ENCODE data around the gene TMEM19. TPM values are rescaled to one million over a fixed set of nuclear protein-coding genes. Genes with fewer than 3 reads are reported as not detected.
A peak's percentile ranks its signal among the peaks of the same experiment; 100 is the strongest.

TMEM19 gene
- total RNA-seq, 1 experiment from 2014 or later = 18.9 TPM

DNA sequence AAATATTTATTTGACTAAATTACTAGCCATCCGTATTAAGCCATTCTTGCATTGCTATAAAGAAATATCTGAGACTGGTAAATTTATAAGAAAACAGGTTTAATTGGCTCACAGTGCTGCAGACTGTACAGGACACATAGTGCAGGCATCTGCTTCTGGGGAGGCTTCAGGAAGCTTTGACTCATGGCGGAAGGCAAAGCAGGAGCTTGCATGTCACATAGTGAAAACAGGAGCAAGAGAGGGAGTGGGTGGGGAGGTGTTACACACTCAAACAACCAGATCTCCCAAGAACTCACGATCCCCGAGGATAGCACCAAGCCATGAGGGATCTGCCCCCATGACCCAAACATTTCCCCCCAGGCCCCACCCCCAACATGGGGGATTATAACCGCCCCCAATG, 42.1 kb downstream of the TMEM19 start:
- Histone ChIP-seq H3K4me1 (ENCODE audit: control insufficient read depth in 1 of 2, insufficient read depth in 2 of 2, low read length in 2 of 2) (peaks cover 3 to 19% of the 10 kb centered on the region in 2 experiments; a peak in 2 of 4 replicates), H3K36me3 (ENCODE audit: control insufficient read depth in 1 of 2, insufficient read depth in 2 of 2, low read length in 2 of 2) (no peaks in the 10 kb centered on the region), H2AFZ (ENCODE audit: low read depth, low read length, poor library complexity, severe bottlenecking) (no peak overlapping the region), H3K27ac (ENCODE audit: low read depth, low read length) (no peak overlapping the region), H3K9ac (ENCODE audit: low read length) (no peak overlapping the region), H3K27me3 (ENCODE audit: insufficient read depth, low read length) (no peaks in the 10 kb centered on the region), H3K4me3 (replicated peaks in 1 of 2; ENCODE audit: low read depth in 1 of 2, low read length in 2 of 2) (no peak overlapping the region), H3K9me2 (ENCODE audit: insufficient read depth) (no peaks in the 10 kb centered on the region), H3K4me2 (ENCODE audit: low read length) (no peak overlapping the region), H3K9me3 (ENCODE audit: control insufficient read depth in 1 of 2, insufficient read depth in 1 of 2, low read depth in 1 of 2, low read length in 2 of 2) (no peaks in the 10 kb centered on the region), H4K20me1 (ENCODE audit: insufficient read depth) (no peaks in the 10 kb centered on the region), H3K79me2 (ENCODE audit: insufficient read depth, low read length) (no peaks in the 10 kb centered on the region)
- ChIA-PET CTCF (no interaction called here), RAD21 (ENCODE audit: low non-redundant PET in 1 of 2, low total read pairs in 2 of 2, uncharacterized antibody in 2 of 2, unreplicated experiment in 2 of 2) (no interaction called here), POLR2A (no interaction called here)
- no TSS peak for BruUV-seq (replicated peaks)
- DNase-seq (ENCODE audit: low read depth, low spot score) (no peak), ATAC-seq (no peak)
- TF ChIP-seq ZNF274 (IDR thresholded peaks at IDR 0.05; ENCODE audit: low read depth, low read length) = no peak
- TF ChIP-seq SP1 (IDR thresholded peaks at IDR 0.05; ENCODE audit: low read depth) = no peak
- no peak for TF ChIP-seq EZH2 (IDR thresholded peaks at IDR 0.05)
- TF ChIP-seq, protein P1, sequence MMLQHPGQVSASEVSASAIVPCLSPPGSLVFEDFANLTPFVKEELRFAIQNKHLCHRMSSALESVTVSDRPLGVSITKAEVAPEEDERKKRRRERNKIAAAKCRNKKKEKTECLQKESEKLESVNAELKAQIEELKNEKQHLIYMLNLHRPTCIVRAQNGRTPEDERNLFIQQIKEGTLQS (IDR thresholded peaks at IDR 0.05) = no peak
- no peak for TF ChIP-seq ZBTB33 (IDR thresholded peaks at IDR 0.05; ENCODE audit: extremely low read depth, insufficient replicate concordance, low read length)
- intact Hi-C loops (cut with micrococcal nuclease) = no loop called here

DNA sequence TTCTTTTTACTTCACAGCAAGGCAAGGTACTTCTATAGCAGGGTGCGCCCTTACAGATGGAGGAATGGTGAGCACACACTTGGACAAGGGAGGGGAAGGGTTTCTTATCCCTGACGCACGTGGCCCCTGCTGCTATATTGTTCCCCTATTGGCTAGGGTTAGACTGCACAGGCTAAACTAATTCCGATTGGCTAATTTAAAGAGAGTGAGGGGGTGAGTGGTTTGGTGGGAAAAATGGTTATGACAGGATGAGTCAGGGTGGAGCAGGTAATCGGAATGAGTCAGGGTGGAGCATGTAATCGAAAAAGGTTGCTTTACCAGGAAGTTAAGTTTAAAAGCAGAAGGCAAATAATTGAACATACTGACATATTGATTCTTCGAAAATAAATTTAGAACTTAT, 45.1 kb downstream of the TMEM19 start:
- no peaks in the 10 kb centered on the region for H3K9me2 ChIP-seq (ENCODE audit: insufficient read depth)
- no peaks in the 10 kb centered on the region for H3K79me2 ChIP-seq (ENCODE audit: insufficient read depth, low read length)
- DNase-seq (ENCODE audit: low read depth, low spot score) = no peak
- H4K20me1 ChIP-seq (ENCODE audit: insufficient read depth) = no peaks in the 10 kb centered on the region
- intact Hi-C loops (cut with micrococcal nuclease) = no loop called here
- H3K4me1 ChIP-seq (ENCODE audit: control insufficient read depth in 1 of 2, insufficient read depth in 2 of 2, low read length in 2 of 2) = peaks cover 3 to 19% of the 10 kb centered on the region in 2 experiments; a peak in 2 of 4 replicates
- H3K9ac ChIP-seq (ENCODE audit: low read length) = no peak overlapping the region
- no TSS peak for BruUV-seq (replicated peaks)
- H3K4me2 ChIP-seq (ENCODE audit: low read length) = peak overlapping the region; percentile 29
- ChIA-PET RAD21 (ENCODE audit: low non-redundant PET in 1 of 2, low total read pairs in 2 of 2, uncharacterized antibody in 2 of 2, unreplicated experiment in 2 of 2) (no interaction called here), CTCF (interaction anchor here (1.4 kb wide), 1 partner anchor 16 kb away, joined by 4 read pairs; no protein-coding TSS in a partner anchor), POLR2A (no interaction called here)
- H3K4me3 ChIP-seq (replicated peaks in 1 of 2; ENCODE audit: low read depth in 1 of 2, low read length in 2 of 2) = no peak overlapping the region
- H3K36me3 ChIP-seq (ENCODE audit: control insufficient read depth in 1 of 2, insufficient read depth in 2 of 2, low read length in 2 of 2) = no peaks in the 10 kb centered on the region
- H2AFZ ChIP-seq (ENCODE audit: low read depth, low read length, poor library complexity, severe bottlenecking) = peak overlapping the region; percentile 83
- no peaks in the 10 kb centered on the region for H3K9me3 ChIP-seq (ENCODE audit: control insufficient read depth in 1 of 2, insufficient read depth in 1 of 2, low read depth in 1 of 2, low read length in 2 of 2)
- no peak overlapping the region for H3K27ac ChIP-seq (ENCODE audit: low read depth, low read length)
- ATAC-seq = no peak
- TF ChIP-seq, protein P1 (IDR thresholded peaks at IDR 0.05) = no peak
- TF ChIP-seq ZBTB33 (IDR thresholded peaks at IDR 0.05; ENCODE audit: extremely low read depth, insufficient replicate concordance, low read length) (no peak), POLR2A (IDR thresholded peaks at IDR 0.05; ENCODE audit: borderline replicate concordance, extremely low read depth, insufficient read depth, insufficient read length) (no peak), SRF (IDR thresholded peaks at IDR 0.05; ENCODE audit: low read depth) (no peak), EGR1 (IDR thresholded peaks at IDR 0.05; ENCODE audit: low read depth) (no peak), FOSL1 (IDR thresholded peaks at IDR 0.05; ENCODE audit: low read depth) (no peak), RAD21 (IDR thresholded peaks at IDR 0.05; ENCODE audit: low read depth) (no peak), CTCF (IDR thresholded peaks at IDR 0.05 in 2 of 3, conservative IDR thresholded peaks at IDR 0.05 in 1 of 3; ENCODE audit: borderline replicate concordance in 1 of 3, insufficient read depth in 1 of 3, low read depth in 2 of 3, low read length in 2 of 3) (no peak)
- no peaks in the 10 kb centered on the region for H3K27me3 ChIP-seq (ENCODE audit: insufficient read depth, low read length)
